A673 (cell line): Measurements from ENCODE around the gene RBBP6.

Experiments
- CTCF ChIP-seq: fragments of 300-800, 200-600 bp; sonication (generic); conservative IDR thresholded peaks from 2 replicates; pipeline ENCODE4 v1.5.1; 2017; ENCODE audit warnings: low read depth, mild to moderate bottlenecking, antibody characterized with exemption, low read length, moderate library complexity, mixed read lengths
- EZH2 ChIP-seq: fragments of 200-600 bp; sonication (generic); IDR thresholded peaks from 2 replicates; pipeline ENCODE4 v1.6.1; 2017; ENCODE audit warnings: borderline replicate concordance, low read depth, mild to moderate bottlenecking, mixed read lengths, antibody characterized with exemption, low read length; ENCODE audit not compliant: poor library complexity, severe bottlenecking

- TF ChIP-seq EZH2 (no peak), CTCF (no peak)
Observed at GRCh38 chr16:24589997-24590396, 50.6 kb downstream of the RBBP6 start.
